Mucosa of descending colon (tissue), 3 donors: ENCODE data around the gene NCAPG2. TPM values are rescaled to one million over a fixed set of nuclear protein-coding genes. Genes with fewer than 3 reads are reported as not detected.

Source experiments
- ATAC-seq: fragments of 200-7000 bp; cut with Tn5 transposase; one replicate; pipeline ENCODE4 v1.9.1; 2020; ENCODE audit warnings: mild to moderate bottlenecking, moderate library complexity
- DNase-seq, 3 donors: peaks; one replicate each; pipeline ENCODE4 v3.0.0-alpha.2; 2020
- H3K36me3 ChIP-seq: fragments of 200-600 bp; one replicate; pipeline ENCODE4 v1.8.0; 2021; ENCODE audit warnings: low read depth, mild to moderate bottlenecking
- H3K4me1 ChIP-seq: fragments of 200-600 bp; one replicate; pipeline ENCODE4 v1.8.0; 2021; ENCODE audit warnings: low read depth, mild to moderate bottlenecking
- H3K4me3 ChIP-seq: fragments of 200-600 bp; one replicate; pipeline ENCODE4 v1.8.0; 2021; ENCODE audit warnings: mild to moderate bottlenecking
- H3K9me3 ChIP-seq: fragments of 200-600 bp; one replicate; pipeline ENCODE4 v1.8.0; 2021; ENCODE audit warnings: mild to moderate bottlenecking
- CTCF ChIP-seq: fragments of 200-600 bp; IDR thresholded peaks from one replicate; pipeline ENCODE4 v1.8.0; 2022; ENCODE audit warnings: antibody characterized with exemption, mild to moderate bottlenecking
- intact Hi-C, 2 donors: fragments of 100-400 bp; cut with DNase I in 1 of 2; cut with micrococcal nuclease in 1 of 2; formaldehyde crosslinking; loops; one replicate each; pipeline versions ENCODE4 v1.11.0 to v1.11.1; 2022; cut with DNase I, micrococcal nuclease
- total RNA-seq, 3 donors: library from RNA; stranded (reverse); fragmentation: NEBNext Ultra II Directional in 2 of 3; extraction: Animal tissue kit (Norgen Biotek cat#: 25700) in 2 of 3; gene quantifications; one replicate each; pipeline versions ENCODE4 v1.2.1 to v1.2.4, GENCODE V29; 2021 to 2023
- donor health status: DM: no; HTN: no; CAD: no; lungs with moderate emphysema.
- donor health status: DM: no; HTN: no; CAD: no.
- donor health status: DM: no; HTN: yes; CAD: no.

Gene NCAPG2
- total RNA-seq, 3 donors from 2014 or later, result 8.1 to 25.0 (median 8.9) TPM

- DNase-seq (no peak), ATAC-seq (no peak)
- Histone ChIP-seq H3K36me3 (peaks cover 14% of the 10 kb centered on the region), H3K4me1 (no peaks in the 10 kb centered on the region), H3K9me3 (no peaks in the 10 kb centered on the region), H3K4me3 (no peak overlapping the region)
- intact Hi-C loops, result no loop called here
- no peak for TF ChIP-seq CTCF
Observed at GRCh38 chr7:158744070-158744469, 39.5 kb upstream of the NCAPG2 start.

- H3K4me1 ChIP-seq, result no peaks in the 10 kb centered on the region
- no peak overlapping the region for H3K4me3 ChIP-seq
- peaks cover 14% of the 10 kb centered on the region for H3K36me3 ChIP-seq
- intact Hi-C loops, result no loop called here
- H3K9me3 ChIP-seq, result no peaks in the 10 kb centered on the region
- ATAC-seq, result no peak
- DNase-seq, result no peak
- TF ChIP-seq CTCF, result no peak
Observed at GRCh38 chr7:158743219-158743618, 38.6 kb upstream of the NCAPG2 start.

- TF ChIP-seq CTCF, result no peak
- DNase-seq (no peak), ATAC-seq (no peak)
- no peaks in the 10 kb centered on the region for H3K9me3 ChIP-seq
- no peaks in the 10 kb centered on the region for H3K4me1 ChIP-seq
- H3K4me3 ChIP-seq, result no peak overlapping the region
- peaks cover 14% of the 10 kb centered on the region for H3K36me3 ChIP-seq
- intact Hi-C loops, result no loop called here
Observed at GRCh38 chr7:158742065-158742821, 37.6 kb upstream of the NCAPG2 start.

- intact Hi-C loops, result no loop called here
Observed at GRCh38 chr7:158741294-158741666, 36.7 kb upstream of the NCAPG2 start.

GRCh38 chr7:158740657-158741293 lies 36.2 kb upstream of the NCAPG2 start:
- ATAC-seq, result no peak

More at GRCh38 chr7:158741294-158741666, 36.7 kb upstream of the NCAPG2 start:
- ATAC-seq, result no peak
- no peak for DNase-seq
- Histone ChIP-seq H3K4me3 (no peak overlapping the region), H3K36me3 (peaks cover 14% of the 10 kb centered on the region), H3K9me3 (no peaks in the 10 kb centered on the region), H3K4me1 (no peaks in the 10 kb centered on the region)
- no peak for TF ChIP-seq CTCF

More at GRCh38 chr7:158740657-158741293, 36.2 kb upstream of the NCAPG2 start:
- Histone ChIP-seq H3K4me1 (no peaks in the 10 kb centered on the region), H3K9me3 (no peaks in the 10 kb centered on the region), H3K36me3 (peaks cover 14% of the 10 kb centered on the region), H3K4me3 (no peak overlapping the region)
- no peak for DNase-seq
- intact Hi-C loops, result no loop called here
- TF ChIP-seq CTCF, result no peak
